ENCODE data around the gene ANKRD13D.

ANKRD13D gene

GRCh38 chr11:67303132-67303834 is 14.2 kb downstream of the ANKRD13D start, which contains the start of gene SSH3:
SSH3 (plus strand) TSS chr11:67303530; CDS start chr11:67303626, 96 bp downstream.
- peak; percentile 66 for DNase-seq (ENCODE audit: low spot score)

- DNase-seq (ENCODE audit: low spot score), result no peak
These were observed 14.8 kb downstream of the ANKRD13D start for GRCh38 chr11:67303835-67304411.

GRCh38 chr11:67304511-67305113 is 15.5 kb downstream of the ANKRD13D start:
- no peak for DNase-seq (ENCODE audit: low spot score)

- DNase-seq (ENCODE audit: low spot score), result no peak
These were observed 17.9 kb downstream of the ANKRD13D start for GRCh38 chr11:67306769-67307544.

- DNase-seq (ENCODE audit: low spot score), result no peak
These were observed 18.5 kb downstream of the ANKRD13D start for GRCh38 chr11:67307545-67308001.

GRCh38 chr11:67308031-67308866 is 19.1 kb downstream of the ANKRD13D start:
- DNase-seq (ENCODE audit: low spot score), result no peak

GRCh38 chr11:67309166-67309565 is 20.1 kb downstream of the ANKRD13D start:
- DNase-seq (ENCODE audit: low spot score), result no peak

GRCh38 chr11:67309661-67310061 is 20.6 kb downstream of the ANKRD13D start:
- no peak for DNase-seq (ENCODE audit: low spot score)

GRCh38 chr11:67310246-67311050 is 21.3 kb downstream of the ANKRD13D start:
- no peak for DNase-seq (ENCODE audit: low spot score)

GRCh38 chr11:67311051-67311555 is 22.0 kb downstream of the ANKRD13D start:
- no peak for DNase-seq (ENCODE audit: low spot score)

- DNase-seq (ENCODE audit: low spot score), result no peak
These were observed 22.5 kb downstream of the ANKRD13D start for GRCh38 chr11:67311556-67312082.

- no peak for DNase-seq (ENCODE audit: low spot score)
These were observed 23.3 kb downstream of the ANKRD13D start for GRCh38 chr11:67312187-67313021.

- no peak for DNase-seq (ENCODE audit: low spot score)
These were observed 24.2 kb downstream of the ANKRD13D start for GRCh38 chr11:67313125-67313890.

GRCh38 chr11:67314218-67314617 is 25.1 kb downstream of the ANKRD13D start:
- no peak for DNase-seq (ENCODE audit: low spot score)

- no peak for DNase-seq (ENCODE audit: low spot score)
These were observed 26.3 kb downstream of the ANKRD13D start for GRCh38 chr11:67315325-67315909.

GRCh38 chr11:67316882-67317204 is 27.7 kb downstream of the ANKRD13D start:
- no peak for DNase-seq (ENCODE audit: low spot score)

GRCh38 chr11:67317205-67317887 is 28.2 kb downstream of the ANKRD13D start:
- peak; percentile 97 for DNase-seq (ENCODE audit: low spot score)
